Measurements from ENCODE around the gene COL12A1. TPM values are rescaled to one million over a fixed set of nuclear protein-coding genes. Genes with fewer than 3 reads are reported as not detected.

COL12A1 gene
- total RNA-seq, 4 donors from 2014 or later: 15.6 to 131 (median 34.3) TPM

DNA sequence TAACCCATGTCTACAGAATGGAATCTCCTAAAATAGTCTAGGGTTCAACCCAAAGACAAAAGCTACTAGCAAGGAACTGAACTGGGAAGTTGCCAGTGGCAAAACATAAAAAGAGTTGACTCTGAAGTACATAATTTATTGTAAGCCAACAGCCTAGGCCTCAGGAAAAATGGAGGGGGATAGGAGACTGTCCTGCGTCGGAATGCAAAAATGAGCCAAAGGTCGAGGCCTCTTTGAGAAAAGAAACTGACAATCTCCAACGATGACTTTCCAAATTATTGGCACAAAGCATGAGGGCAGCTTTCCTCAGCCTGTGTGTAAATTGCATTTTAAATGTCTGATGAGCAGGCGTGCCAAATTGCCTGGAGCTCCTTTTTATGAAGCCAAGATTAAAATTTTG lies 2.1 kb downstream of the COL12A1 start:
- Histone ChIP-seq H3K4me1 (peaks cover 9 to 71% (median 24%) of the 10 kb centered on the region in 3 donors), H3K27me3 (peaks cover 0 to 78% (median 3%) of the 10 kb centered on the region in 4 donors), H3K27ac (peak overlapping the region; percentile 17 to 93 (median 84)), H3K36me3 (no peaks in the 10 kb centered on the region), H3K9me3 (no peaks in the 10 kb centered on the region), H3K4me3 (peak overlapping the region in 3 of 4 donors; percentile 51 to 71 (median 59))
- 12 to 20% methylated on average over 5 of the region's 5 CpGs for whole genome bisulfite sequencing, 2 donors
- intact Hi-C loops (cut with DNase I): loop anchor here (10.0 kb wide), 3 partner anchors 799 to 1229 kb away; no protein-coding TSS in a partner anchor
- TF ChIP-seq, protein P1, sequence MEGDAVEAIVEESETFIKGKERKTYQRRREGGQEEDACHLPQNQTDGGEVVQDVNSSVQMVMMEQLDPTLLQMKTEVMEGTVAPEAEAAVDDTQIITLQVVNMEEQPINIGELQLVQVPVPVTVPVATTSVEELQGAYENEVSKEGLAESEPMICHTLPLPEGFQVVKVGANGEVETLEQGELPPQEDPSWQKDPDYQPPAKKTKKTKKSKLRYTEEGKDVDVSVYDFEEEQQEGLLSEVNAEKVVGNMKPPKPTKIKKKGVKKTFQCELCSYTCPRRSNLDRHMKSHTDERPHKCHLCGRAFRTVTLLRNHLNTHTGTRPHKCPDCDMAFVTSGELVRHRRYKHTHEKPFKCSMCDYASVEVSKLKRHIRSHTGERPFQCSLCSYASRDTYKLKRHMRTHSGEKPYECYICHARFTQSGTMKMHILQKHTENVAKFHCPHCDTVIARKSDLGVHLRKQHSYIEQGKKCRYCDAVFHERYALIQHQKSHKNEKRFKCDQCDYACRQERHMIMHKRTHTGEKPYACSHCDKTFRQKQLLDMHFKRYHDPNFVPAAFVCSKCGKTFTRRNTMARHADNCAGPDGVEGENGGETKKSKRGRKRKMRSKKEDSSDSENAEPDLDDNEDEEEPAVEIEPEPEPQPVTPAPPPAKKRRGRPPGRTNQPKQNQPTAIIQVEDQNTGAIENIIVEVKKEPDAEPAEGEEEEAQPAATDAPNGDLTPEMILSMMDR (IDR thresholded peaks at IDR 0.05): no peak
- TF ChIP-seq POLR2A (IDR thresholded peaks at IDR 0.05): no peak
- DNase-seq: no peak

DNA sequence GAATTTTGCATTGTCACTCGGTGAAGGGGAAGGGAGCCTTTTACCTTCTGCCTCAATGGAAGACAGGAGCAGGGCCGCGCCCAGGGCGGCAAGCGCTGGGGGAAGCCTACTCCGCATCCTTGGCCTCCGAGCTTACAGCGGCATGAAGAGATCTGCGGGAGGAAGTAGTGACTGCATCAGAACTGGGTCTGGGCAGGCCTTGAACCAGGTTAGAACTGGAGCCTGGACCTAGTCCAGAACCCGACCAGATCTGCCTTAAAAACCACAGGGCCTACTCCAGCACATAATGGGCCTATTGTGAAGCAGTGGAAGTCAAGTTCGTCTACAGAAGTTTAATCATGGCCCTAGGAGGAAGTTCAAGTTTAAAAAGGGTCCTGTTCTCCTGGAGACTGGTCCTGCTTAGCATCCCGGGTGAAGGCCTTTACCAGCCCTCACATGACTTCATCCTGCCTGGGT lies 3.1 kb downstream of the COL12A1 start:
- H3K27me3 ChIP-seq: peaks cover 0 to 68% (median 3%) of the 10 kb centered on the region in 4 donors
- WGBS, 2 donors: 50 to 71% methylated on average over 10 to 12 of the region's 12 CpGs
- peak overlapping the region; percentile 4 to 93 (median 84) for H3K27ac ChIP-seq
- H3K4me3 ChIP-seq: peak overlapping the region in 3 of 4 donors; percentile 27 to 58 (median 39)
- peaks cover 9 to 66% (median 19%) of the 10 kb centered on the region in 3 donors for H3K4me1 ChIP-seq
- TF ChIP-seq, protein P1 (IDR thresholded peaks at IDR 0.05): no peak
- no peak for TF ChIP-seq POLR2A (IDR thresholded peaks at IDR 0.05)
- H3K36me3 ChIP-seq: no peaks in the 10 kb centered on the region
- DNase-seq: no peak
- intact Hi-C loops (cut with DNase I): loop anchor here (10.0 kb wide), 3 partner anchors 798 to 1228 kb away; no protein-coding TSS in a partner anchor
- H3K9me3 ChIP-seq: no peaks in the 10 kb centered on the region

DNA sequence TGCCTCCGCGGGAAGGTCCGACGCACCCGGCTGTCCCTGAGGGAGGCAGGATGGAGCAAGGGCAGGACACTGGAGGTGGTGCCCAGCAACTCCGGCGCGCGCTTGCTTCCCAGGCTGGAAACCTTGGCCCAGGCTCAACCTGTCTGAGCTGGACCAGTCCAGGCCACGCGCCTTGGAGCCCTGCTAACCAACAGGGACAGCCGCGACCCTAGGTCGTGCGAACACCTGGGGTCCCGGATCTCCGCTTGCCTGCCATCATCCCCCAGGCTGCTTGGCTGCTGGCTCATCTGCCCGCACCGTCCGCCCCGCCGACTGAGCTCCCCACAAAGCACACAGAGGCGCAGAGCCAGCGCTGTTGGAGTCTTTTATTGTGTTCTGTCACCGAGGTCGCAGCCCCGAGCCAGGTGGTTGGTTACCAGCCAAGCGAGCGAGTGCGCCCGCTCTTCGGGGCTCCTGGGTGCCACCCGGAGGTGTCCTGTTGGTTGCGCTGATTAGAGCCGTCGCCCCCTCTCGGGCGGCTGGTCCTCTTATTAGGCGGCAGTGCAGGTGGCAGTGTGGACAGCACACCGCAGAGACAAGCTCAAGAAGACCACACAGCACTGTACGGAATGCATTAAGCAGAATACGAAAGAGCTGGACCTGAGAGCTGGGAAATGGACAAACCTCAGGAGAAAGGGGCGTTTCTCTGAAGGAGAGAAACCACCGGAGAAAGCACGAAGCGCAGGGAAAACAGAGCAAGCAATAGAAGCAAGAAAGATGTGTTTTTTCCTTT lies 3.8 kb downstream of the COL12A1 start:
- Histone ChIP-seq H3K4me3 (peak overlapping the region; percentile 6 to 58 (median 33)), H3K36me3 (no peaks in the 10 kb centered on the region), H3K27ac (peak overlapping the region; percentile 28 to 93 (median 84)), H3K4me1 (peaks cover 4 to 61% (median 17%) of the 10 kb centered on the region in 3 donors), H3K27me3 (peaks cover 0 to 62% (median 3%) of the 10 kb centered on the region in 4 donors), H3K9me3 (no peaks in the 10 kb centered on the region)
- DNase-seq: no peak
- no peak for TF ChIP-seq POLR2A (IDR thresholded peaks at IDR 0.05)
- TF ChIP-seq, protein P1 (IDR thresholded peaks at IDR 0.05): no peak
- intact Hi-C loops (cut with DNase I): loop anchor here (10.0 kb wide), 3 partner anchors 797 to 1227 kb away; no protein-coding TSS in a partner anchor
- 42 to 46% methylated on average over 8 to 9 of the region's 46 CpGs for WGBS, 2 donors

DNA sequence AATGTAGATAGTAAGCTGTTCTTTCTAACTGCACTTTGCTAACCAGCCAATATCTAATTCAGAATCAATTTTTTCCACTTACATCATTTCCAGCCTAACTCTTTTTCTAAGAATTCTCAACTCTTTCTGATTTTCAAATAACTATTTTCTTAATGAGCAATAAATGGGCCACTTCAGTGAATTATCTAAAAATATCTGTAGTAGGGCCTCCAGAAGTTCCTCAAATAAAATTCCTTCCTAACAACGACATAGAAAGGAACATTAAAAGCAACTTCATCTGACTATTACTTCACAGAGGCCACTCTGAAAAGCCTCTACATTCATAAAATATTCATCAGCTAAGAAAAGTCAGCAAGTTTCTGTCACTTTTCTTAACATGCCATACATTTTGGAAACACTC lies 4.8 kb downstream of the COL12A1 start:
- intact Hi-C loops (cut with DNase I): loop anchor here (10.0 kb wide), 3 partner anchors 796 to 1226 kb away; no protein-coding TSS in a partner anchor
- peaks cover 0 to 51% (median 3%) of the 10 kb centered on the region in 4 donors for H3K27me3 ChIP-seq
- H3K4me3 ChIP-seq: peak overlapping the region in 1 of 4 donors; percentile 27
- peak overlapping the region in 2 of 4 donors; percentile 81 to 87 for H3K27ac ChIP-seq
- no peaks in the 10 kb centered on the region for H3K9me3 ChIP-seq
- TF ChIP-seq, protein P1 (IDR thresholded peaks at IDR 0.05): no peak
- no peak for TF ChIP-seq POLR2A (IDR thresholded peaks at IDR 0.05)
- WGBS, 2 donors: 40 to 50% methylated on average over 1 of the region's 1 CpG
- H3K36me3 ChIP-seq: no peaks in the 10 kb centered on the region
- peaks cover 0 to 51% (median 14%) of the 10 kb centered on the region in 3 donors for H3K4me1 ChIP-seq
- no peak for DNase-seq

DNA sequence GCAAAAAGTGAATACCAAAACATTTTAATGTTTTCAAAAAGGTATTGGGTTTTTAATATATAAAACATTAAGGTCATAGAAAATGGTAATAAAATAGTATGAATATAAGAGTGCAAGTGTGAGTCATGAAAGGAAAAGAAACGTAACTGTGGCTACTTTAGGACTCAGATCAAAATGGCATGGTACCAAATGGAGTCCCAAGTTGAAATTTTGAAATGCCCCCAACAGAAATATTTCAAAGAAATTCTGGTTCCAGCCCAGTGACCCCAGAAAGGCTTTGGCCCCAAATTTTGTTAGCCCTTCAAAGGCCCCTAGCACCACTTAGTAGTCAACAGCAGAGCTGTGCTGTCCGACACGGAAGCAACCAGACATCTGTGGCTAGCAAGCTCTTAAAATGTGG lies 6.0 kb downstream of the COL12A1 start:
- H3K9me3 ChIP-seq: no peaks in the 10 kb centered on the region
- peak overlapping the region in 1 of 4 donors; percentile 19 for H3K4me3 ChIP-seq
- H3K27ac ChIP-seq: peak overlapping the region in 2 of 4 donors; percentile 50 to 51
- peaks cover 0 to 39% (median 10%) of the 10 kb centered on the region in 3 donors for H3K4me1 ChIP-seq
- H3K27me3 ChIP-seq: peaks cover 0 to 40% (median 2%) of the 10 kb centered on the region in 4 donors
- TF ChIP-seq, protein P1 (IDR thresholded peaks at IDR 0.05): no peak
- no peak for TF ChIP-seq POLR2A (IDR thresholded peaks at IDR 0.05)
- no peak for DNase-seq
- WGBS, 2 donors: 64 to 69% methylated on average over 3 of the region's 3 CpGs
- intact Hi-C loops (cut with DNase I): loop anchor here (10.0 kb wide), 3 partner anchors 795 to 1225 kb away; no protein-coding TSS in a partner anchor
- no peaks in the 10 kb centered on the region for H3K36me3 ChIP-seq
